IMR-90 (cell line): ENCODE measurements around the gene TPM3. TPM values are rescaled to one million over a fixed set of nuclear protein-coding genes. Genes with fewer than 3 reads are reported as not detected.

Experiments
- ATAC-seq: fragments of 200-7000 bp; cut with Tn5 transposase; 2 replicates; pipeline ENCODE4 v1.9.1; 2020; ENCODE audit warnings: low read depth, mild to moderate bottlenecking, moderate library complexity
- BruUV-seq: library from RNA; stranded (reverse); fragments of 400-500 nt; replicated peaks from 2 replicates; lab custom pipeline; 2021; lab: Mats Ljungman, UMichigan
- CTCF ChIA-PET: fragments of 300-600 bp; formaldehyde crosslinking; extraction: SDS; loops from one replicate; lab custom pipeline; 2021; ENCODE audit warnings: antibody characterized with exemption; lab: Yijun Ruan, JAX
- POLR2A ChIA-PET: fragments of 300-600 bp; sonication (Branson Sonifier 250); formaldehyde crosslinking; loops from one replicate; lab custom pipeline; 2022; ENCODE audit warnings: antibody characterized with exemption; ENCODE audit not compliant: unreplicated experiment; lab: Charles Lee
- DNase-seq: peaks from one replicate; pipeline ENCODE4 v3.0.0; 2013
- H2AFZ ChIP-seq: replicated peaks from 2 replicates; pipeline ENCODE3; 2013; ENCODE audit warnings: low read length, mild to moderate bottlenecking; ENCODE audit not compliant: poor library complexity
- H2AK5ac ChIP-seq: 2 replicates; pipeline ENCODE4 v1.6.1; 2013; ENCODE audit warnings: low read depth, low read length, inconsistent platforms
- H2AK9ac ChIP-seq: replicated peaks from 2 replicates; pipeline ENCODE3; 2013; ENCODE audit warnings: mild to moderate bottlenecking, low read depth, low read length, moderate library complexity; ENCODE audit not compliant: poor library complexity
- H2BK120ac ChIP-seq: 2 replicates; pipeline ENCODE4 v1.6.1; 2013; ENCODE audit warnings: low read depth, low read length, inconsistent platforms
- H2BK15ac ChIP-seq: 3 replicates; pipeline ENCODE4 v1.6.1; 2013; ENCODE audit warnings: low read depth, low read length, inconsistent platforms
- H2BK20ac ChIP-seq: 2 replicates; pipeline ENCODE4 v1.6.1; 2013; ENCODE audit warnings: low read depth, mild to moderate bottlenecking, inconsistent platforms, low read length, moderate library complexity
- H2BK5ac ChIP-seq: 2 replicates; pipeline ENCODE4 v1.6.1; 2013; ENCODE audit warnings: mild to moderate bottlenecking, low read depth, low read length, inconsistent platforms; ENCODE audit not compliant: poor library complexity, severe bottlenecking
- H3K14ac ChIP-seq: replicated peaks from 2 replicates; pipeline ENCODE4 v1.6.1; 2013; ENCODE audit warnings: low read depth, low read length, inconsistent platforms
- H3K18ac ChIP-seq: 2 replicates; pipeline ENCODE4 v1.6.1; 2013; ENCODE audit warnings: low read depth, low read length, control low read depth
- H3K23ac ChIP-seq: 2 replicates; pipeline ENCODE4 v1.6.1; 2013; ENCODE audit warnings: low read depth, low read length, inconsistent platforms
- H3K27ac ChIP-seq: 2 replicates; pipeline ENCODE4 v1.5.1; 2013; ENCODE audit warnings: mild to moderate bottlenecking, control low read depth, low read length; ENCODE audit not compliant: insufficient read depth
- H3K27me3 ChIP-seq: 2 replicates; pipeline ENCODE4 v1.6.1; 2013; ENCODE audit warnings: low read length; ENCODE audit not compliant: control insufficient read depth, insufficient read depth
- H3K36me3 ChIP-seq: 2 replicates; pipeline ENCODE4 v1.6.1; 2013; ENCODE audit warnings: low read length, mixed read lengths; ENCODE audit not compliant: control insufficient read depth, insufficient read depth
- H3K4ac ChIP-seq: 2 replicates; pipeline ENCODE4 v1.6.1; 2013; ENCODE audit warnings: low read depth, low read length, inconsistent platforms
- H3K4me1 ChIP-seq: 2 replicates; pipeline ENCODE4 v1.6.1; 2013; ENCODE audit warnings: low read length, mixed read lengths; ENCODE audit not compliant: control insufficient read depth, insufficient read depth
- H3K4me2 ChIP-seq: 2 replicates; pipeline ENCODE4 v1.6.1; 2013; ENCODE audit warnings: low read depth, mild to moderate bottlenecking, control low read depth, low read length, moderate library complexity
- H3K4me3 ChIP-seq: 2 replicates; pipeline ENCODE4 v1.5.1; 2013; ENCODE audit warnings: low read depth, mild to moderate bottlenecking, control low read depth, low read length, moderate library complexity; ENCODE audit not compliant: insufficient read depth
- H3K56ac ChIP-seq: 2 replicates; pipeline ENCODE4 v1.6.1; 2013; ENCODE audit warnings: low read length, inconsistent platforms; ENCODE audit not compliant: insufficient read depth; ENCODE audit errors: extremely low read depth
- H3K79me1 ChIP-seq, 2 experiments: 2 replicates each; pipeline ENCODE4 v1.6.1; 2013; ENCODE audit warnings: low read length in 2 of 2, inconsistent platforms in 1 of 2, low read depth in 1 of 2
- H3K9ac ChIP-seq: 2 replicates; pipeline ENCODE4 v1.6.1; 2013; ENCODE audit warnings: low read depth, low read length, control low read depth
- H3K9me1 ChIP-seq: 2 replicates; pipeline ENCODE4 v1.6.1; 2013; ENCODE audit warnings: low read length, inconsistent platforms; ENCODE audit not compliant: insufficient read depth
- H3K9me3 ChIP-seq: 2 replicates; pipeline ENCODE4 v1.6.1; 2013; ENCODE audit warnings: low read length; ENCODE audit not compliant: control insufficient read depth, insufficient read depth
- H4K20me1 ChIP-seq: 2 replicates; pipeline ENCODE4 v1.6.1; 2013; ENCODE audit warnings: low read length, inconsistent platforms; ENCODE audit not compliant: insufficient read depth
- H4K5ac ChIP-seq: 2 replicates; pipeline ENCODE4 v1.6.1; 2013; ENCODE audit warnings: mild to moderate bottlenecking, low read depth, low read length, control low read depth
- H4K8ac ChIP-seq, 2 experiments: 2 replicates each; pipeline ENCODE4 v1.6.1; 2013; ENCODE audit warnings: low read depth in 2 of 2, low read length in 2 of 2, control low read depth in 1 of 2, inconsistent platforms in 1 of 2
- H4K91ac ChIP-seq: 2 replicates; pipeline ENCODE4 v1.6.1; 2013; ENCODE audit warnings: low read depth, low read length, inconsistent platforms; ENCODE audit not compliant: insufficient read depth
- CHD1 ChIP-seq: IDR thresholded peaks from 2 replicates; pipeline ENCODE4 v1.6.1; 2012; ENCODE audit warnings: low read depth, low read length, improper control_type of control experiment
- MAFK ChIP-seq: IDR thresholded peaks from 2 replicates; pipeline ENCODE4 v1.6.1; 2012; ENCODE audit warnings: low read depth, low read length, improper control_type of control experiment
- dilution Hi-C: fragments of 300-500 bp; cut with HindIII; formaldehyde crosslinking; loops from one replicate; pipeline ENCODE4 v1.14.3; 2018; ENCODE audit warnings: low sequenced_read_pairs; ENCODE audit not compliant: unreplicated experiment
- in situ Hi-C: fragments of 300-500 bp; cut with MboI; formaldehyde crosslinking; loops from 3 replicates; pipeline ENCODE4 v1.14.3; 2019; ENCODE audit warnings: low sequenced_read_pairs, inconsistent platforms, mixed read lengths
- intact Hi-C: fragments of 100-400 bp; cut with micrococcal nuclease; formaldehyde crosslinking; loops from 2 replicates; pipeline ENCODE4 v1.10.0; 2022
- polyA plus RNA-seq, 3 experiments: library from polyadenylated mRNA; depleted of rRNA; stranded (reverse); fragments of >200 nt; gene quantifications; 2 replicates each; pipeline ENCODE4 v1.2.3, GENCODE V29; 2012; ENCODE audit warnings: low replicate concordance in 1 of 3
- total RNA-seq: library from RNA; depleted of rRNA; stranded (reverse); fragments of >200 nt; gene quantifications from 2 replicates; pipeline ENCODE4 v1.2.3, GENCODE V29; 2012

The TPM3 gene
- total and polyA plus RNA-seq, 2 of the 4 experiments (the other 2 are of a cell fraction) = 438 to 530 TPM

- no peak overlapping the region for H3K56ac ChIP-seq
- H3K36me3 ChIP-seq = 0 out of 2 replicates have a peak, but pooled peaks cover 3% of the 10 kb centered on the region
- TF ChIP-seq MAFK = peak; percentile 86
- no peak for TF ChIP-seq CHD1
- dilution Hi-C loops = no loop called here
- H2BK15ac ChIP-seq = no peak overlapping the region
- H4K5ac ChIP-seq = no peak overlapping the region
- no peak overlapping the region for H2AK5ac ChIP-seq
- H4K91ac ChIP-seq = no peak overlapping the region
- no peak overlapping the region for H2AK9ac ChIP-seq
- H3K14ac ChIP-seq = no peak overlapping the region
- H3K27ac ChIP-seq = no peak overlapping the region
- intact Hi-C loops = no loop called here
- ChIA-PET POLR2A (interaction anchor here (0.5 kb wide), 1 partner anchor 9 kb away, joined by 5 read pairs; no protein-coding TSS in a partner anchor), CTCF (no interaction called here)
- no peak overlapping the region for H3K9ac ChIP-seq
- H3K4me2 ChIP-seq = no peak overlapping the region
- no peaks in the 10 kb centered on the region for H3K9me3 ChIP-seq
- peaks cover 8% of the 10 kb centered on the region for H3K4me1 ChIP-seq
- no peak overlapping the region for H2BK120ac ChIP-seq
- no peak overlapping the region for H2AFZ ChIP-seq
- DNase-seq (peak; percentile 26), ATAC-seq (no peak)
- H3K4me3 ChIP-seq = no peak overlapping the region
- H4K8ac ChIP-seq = no peak overlapping the region
- peaks cover 6 to 8% of the 10 kb centered on the region in 2 experiments; a peak in 3 of 4 replicates for H3K79me1 ChIP-seq
- H2BK5ac ChIP-seq = no peak overlapping the region
- no peak overlapping the region for H2BK20ac ChIP-seq
- no peaks in the 10 kb centered on the region for H3K27me3 ChIP-seq
- no peak overlapping the region for H3K4ac ChIP-seq
- in situ Hi-C loops = no loop called here
- no peak overlapping the region for H3K23ac ChIP-seq
- peaks cover 5% of the 10 kb centered on the region; the same call in 1 of the 2 replicates for H3K9me1 ChIP-seq
- no TSS peak for BruUV-seq
- H3K18ac ChIP-seq = no peak overlapping the region
- peaks cover 10% of the 10 kb centered on the region for H4K20me1 ChIP-seq
Observed at GRCh38 chr1:154151311-154151710, 40.6 kb downstream of the TPM3 start.
